Keratinocyte (primary cell): ENCODE data around the gene KBTBD3. TPM values are rescaled to one million over a fixed set of nuclear protein-coding genes. Genes with fewer than 3 reads are reported as not detected.
A peak's percentile ranks its signal among the peaks of the same experiment; 100 is the strongest.

Experiments used
- DNase-seq: peaks from one replicate; pipeline ENCODE4 v3.0.0-alpha.2; 2011; ENCODE audit warnings: low read depth, missing footprints, low spot score
- FAIRE-seq: peaks from 2 replicates; lab custom pipeline; 2011; peaks lifted over from hg19 to GRCh38; lab: Jason Lieb, UNC
- H2AFZ ChIP-seq: 2 replicates; pipeline ENCODE4 v1.6.0; 2012; ENCODE audit warnings: low read length, control low read depth, inconsistent platforms; ENCODE audit not compliant: control insufficient read depth
- H3K27ac ChIP-seq: 2 replicates; pipeline ENCODE4 v1.5.1; 2011; ENCODE audit warnings: low read length; ENCODE audit not compliant: control insufficient read depth, insufficient read depth
- H3K27me3 ChIP-seq: 3 replicates; pipeline ENCODE4 v1.6.0; 2011; ENCODE audit warnings: low read length; ENCODE audit not compliant: control insufficient read depth, insufficient read depth; ENCODE audit errors: extremely low read depth
- H3K36me3 ChIP-seq, 2 experiments: 2 replicates in 1 of 2; 3 replicates in 1 of 2; pipeline ENCODE4 v1.5.1; 2011; ENCODE audit warnings: low read length in 2 of 2, mild to moderate bottlenecking in 1 of 2; ENCODE audit not compliant: control insufficient read depth in 2 of 2, insufficient read depth in 2 of 2; ENCODE audit errors: extremely low read depth in 1 of 2
- H3K4me1 ChIP-seq: 3 replicates; pipeline ENCODE4 v1.5.1; 2011; ENCODE audit warnings: low read length; ENCODE audit not compliant: control insufficient read depth, insufficient read depth; ENCODE audit errors: extremely low read depth
- H3K4me2 ChIP-seq: 3 replicates; pipeline ENCODE4 v1.6.0; 2011; ENCODE audit warnings: low read depth, low read length; ENCODE audit not compliant: control insufficient read depth, insufficient read depth; ENCODE audit errors: extremely low read depth
- H3K4me3 ChIP-seq, 3 experiments: fragments of 200-600 bp in 1 of 3; sonication (generic) in 1 of 3; 2 replicates in 2 of 3; 3 replicates in 1 of 3; pipeline ENCODE4 v1.5.1; 2011 to 2016; ENCODE audit warnings: low read length in 3 of 3, mild to moderate bottlenecking in 3 of 3, control low read depth in 2 of 3, inconsistent platforms in 1 of 3, low read depth in 1 of 3, mixed read lengths in 1 of 3, mixed run types in 1 of 3, moderate library complexity in 1 of 3; ENCODE audit not compliant: control insufficient read depth in 2 of 3, insufficient read depth in 2 of 3; ENCODE audit errors: extremely low read depth in 1 of 3
- H3K79me2 ChIP-seq: 2 replicates; pipeline ENCODE4 v1.6.0; 2012; ENCODE audit warnings: low read length; ENCODE audit not compliant: control insufficient read depth, insufficient read depth
- H3K9ac ChIP-seq: 3 replicates; pipeline ENCODE4 v1.6.0; 2011; ENCODE audit warnings: low read length; ENCODE audit not compliant: control insufficient read depth, insufficient read depth; ENCODE audit errors: extremely low read depth
- H3K9me1 ChIP-seq: 3 replicates; pipeline ENCODE4 v1.6.0; 2011; ENCODE audit warnings: low read length; ENCODE audit not compliant: control insufficient read depth, insufficient read depth; ENCODE audit errors: extremely low read depth
- H3K9me3 ChIP-seq: 2 replicates; pipeline ENCODE4 v1.5.1; 2012; ENCODE audit warnings: low read depth, low read length; ENCODE audit not compliant: control insufficient read depth
- H4K20me1 ChIP-seq: 3 replicates; pipeline ENCODE4 v1.6.0; 2011; ENCODE audit warnings: low read length; ENCODE audit not compliant: control insufficient read depth, insufficient read depth; ENCODE audit errors: extremely low read depth
- CTCF ChIP-seq, 3 experiments: IDR thresholded peaks in 1 of 3; conservative IDR thresholded peaks in 1 of 3; optimal IDR thresholded peaks in 1 of 3; 2 replicates in 2 of 3; 3 replicates in 1 of 3; pipeline versions ENCODE3 to v1.5.1; 2011; ENCODE audit warnings: low read length in 3 of 3, mild to moderate bottlenecking in 3 of 3, moderate library complexity in 2 of 3, control low read depth in 1 of 3, inconsistent platforms in 1 of 3; ENCODE audit not compliant: insufficient read depth in 2 of 3; ENCODE audit errors: extremely low read depth in 1 of 3
- EZH2 ChIP-seq: IDR thresholded peaks from one replicate; pipeline ENCODE4 v1.6.1; 2012; ENCODE audit warnings: inconsistent platforms, mild to moderate bottlenecking, low read length, moderate library complexity
- dilution Hi-C: fragments of 300-500 bp; cut with MboI; formaldehyde crosslinking; loops from one replicate; pipeline ENCODE4 v1.7.0; 2020; ENCODE audit warnings: low sequenced_read_pairs; ENCODE audit not compliant: extremely low pct_ligation_motif_present
- polyA minus RNA-seq, 3 experiments: library from RNA; depleted of rRNA, polyadenylated mRNA; stranded (reverse); fragments of >200 nt; gene quantifications; 1 replicate in 1 of 3; 2 replicates in 1 of 3; 3 replicates in 1 of 3; pipeline ENCODE4 v1.2.3, GENCODE V29; 2011
- polyA plus RNA-seq, 5 experiments: library from polyadenylated mRNA; depleted of rRNA in 3 of 5; stranded (reverse) in 3 of 5; stranded (forward) in 1 of 5; unstranded in 1 of 5; fragments of >200 nt; gene quantifications; 1 replicate in 1 of 5; 2 replicates in 3 of 5; 3 replicates in 1 of 5; pipeline versions ENCODE4 v1.2.1 to v1.2.3, GENCODE V29; 2011 to 2012; ENCODE audit warnings: missing spikeins in 2 of 5, low read depth in 1 of 5, low replicate concordance in 1 of 5

KBTBD3 gene
- polyA plus RNA-seq (1.5 to 12.8 TPM (median 8.9 TPM) in 3 replicates), polyA minus RNA-seq (4.4 to 8.5 TPM (median 5.7 TPM) in 3 replicates)
- 4.0 TPM for polyA plus RNA-seq (2011; ENCODE audit: low read depth)
- 2.7 and 4.0 TPM in 2 replicates for polyA plus RNA-seq (2011; cell fraction: cytosol; rRNA removed)
- 2.8 TPM in 2 replicates for polyA plus RNA-seq (2011; cell fraction: nucleus; rRNA removed)
- polyA plus RNA-seq (2012; ENCODE audit: low replicate concordance), result 3.4 and 5.2 TPM in 2 replicates
- polyA minus RNA-seq (2011; cell fraction: cytosol; rRNA and poly(A)+ RNA removed), result 1.3 TPM
- 5.0 and 8.9 TPM in 2 replicates for polyA minus RNA-seq (2011; cell fraction: nucleus; rRNA and poly(A)+ RNA removed)

DNA sequence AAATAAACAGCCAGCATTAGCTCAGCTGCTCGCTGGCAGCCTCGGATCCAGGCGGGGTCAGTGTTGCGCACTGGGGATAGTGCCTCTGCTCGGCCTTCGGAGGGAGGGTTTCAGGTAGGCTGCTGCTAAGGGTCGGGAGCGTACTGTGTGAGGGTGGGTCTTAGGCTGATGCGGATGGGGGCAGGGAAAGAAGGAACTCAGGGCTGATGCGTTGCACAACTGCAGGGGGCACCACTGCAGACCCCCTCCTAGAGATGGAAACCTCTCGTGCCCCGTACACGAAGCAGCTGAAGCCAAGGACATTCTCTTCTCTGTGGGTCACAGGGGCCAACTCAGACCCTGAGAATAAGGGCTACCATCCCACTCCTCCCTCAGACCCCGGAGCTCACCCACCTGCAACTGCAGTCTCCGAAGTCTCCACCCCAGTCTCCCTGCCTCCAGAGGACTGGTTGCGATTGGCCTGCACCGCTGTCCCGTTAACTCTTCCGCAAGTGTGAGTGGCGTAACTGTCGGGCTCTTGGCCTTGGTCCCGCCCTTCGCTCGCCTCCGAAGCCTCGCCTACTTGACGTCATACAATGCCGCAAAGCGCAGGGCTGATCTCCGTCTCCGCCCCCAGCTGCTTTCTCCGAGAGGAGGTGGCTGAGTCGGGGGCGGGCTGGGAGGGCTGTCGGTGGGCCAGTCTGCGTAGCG is at the start of gene KBTBD3:
KBTBD3 (minus strand) TSS at position 429 of the 690 bp plus-strand sequence. CDS start 18,250 bp downstream, outside the sequence.
- dilution Hi-C loops, result no loop called here

GRCh38 chr11:106121570-106122320 is 44.6 kb upstream of the KBTBD3 start:
- no peaks in the 10 kb centered on the region for H3K4me1 ChIP-seq
- no peaks in the 10 kb centered on the region for H3K79me2 ChIP-seq
- no peak overlapping the region for H3K4me3 ChIP-seq
- DNase-seq, result no peak
- no peaks in the 10 kb centered on the region for H3K9me1 ChIP-seq
- H3K9me3 ChIP-seq, result no peaks in the 10 kb centered on the region
- no peak overlapping the region for H3K27ac ChIP-seq
- dilution Hi-C loops, result no loop called here
- H3K9ac ChIP-seq, result no peak overlapping the region
- no peak for FAIRE-seq
- no peak overlapping the region for H2AFZ ChIP-seq
- no peak for TF ChIP-seq EZH2
- no peak for TF ChIP-seq CTCF (optimal IDR thresholded peaks at IDR 0.05 in 1 of 3, IDR thresholded peaks at IDR 0.05 in 1 of 3, conservative IDR thresholded peaks at IDR 0.05 in 1 of 3; ENCODE audit: extremely low read depth in 1 of 3, insufficient read depth in 2 of 3, low read length in 3 of 3)
- H3K36me3 ChIP-seq, result no peaks in the 10 kb centered on the region
- H4K20me1 ChIP-seq, result no peaks in the 10 kb centered on the region
- H3K27me3 ChIP-seq, result no peaks in the 10 kb centered on the region
- no peak overlapping the region for H3K4me2 ChIP-seq

More for the DNA sequence above, at the start of gene KBTBD3:
- peak within 1 kb of the TSS; percentile 94 for H3K27ac ChIP-seq
- H3K27me3 ChIP-seq, result no peaks in the 10 kb centered on the region
- peak within 1 kb of the TSS; percentile 87 to 91 (median 91) for H3K4me3 ChIP-seq
- H2AFZ ChIP-seq, result peak within 1 kb of the TSS; percentile 99
- H3K9me1 ChIP-seq, result no peaks in the 10 kb centered on the region
- DNase-seq (peak; percentile 81), FAIRE-seq (peak; percentile 78)
- H3K9ac ChIP-seq, result peak within 1 kb of the TSS; percentile 97
- H3K4me2 ChIP-seq, result peak within 1 kb of the TSS; percentile 99
- H3K9me3 ChIP-seq, result no peaks in the 10 kb centered on the region
- peaks cover 43% of the 10 kb centered on the region for H3K79me2 ChIP-seq
- peaks cover 0 to 15% of the 10 kb centered on the region in 2 experiments for H3K36me3 ChIP-seq
- peaks cover 7% of the 10 kb centered on the region for H3K4me1 ChIP-seq
- peak; percentile 35 to 63 (median 48) for TF ChIP-seq CTCF (optimal IDR thresholded peaks at IDR 0.05 in 1 of 3, IDR thresholded peaks at IDR 0.05 in 1 of 3, conservative IDR thresholded peaks at IDR 0.05 in 1 of 3; ENCODE audit: extremely low read depth in 1 of 3, insufficient read depth in 2 of 3, low read length in 3 of 3)
- no peak for TF ChIP-seq EZH2
- H4K20me1 ChIP-seq, result no peaks in the 10 kb centered on the region
